GM19438 (cell line): ENCODE data around the gene EFHC1.

Experiments
- ATAC-seq: cut with Tn5 transposase; IDR thresholded peaks from one replicate; pipeline ENCODE4 v1.9.1; 2021; ENCODE audit warnings: low read depth; ENCODE audit not compliant: unreplicated experiment

EFHC1 gene

DNA sequence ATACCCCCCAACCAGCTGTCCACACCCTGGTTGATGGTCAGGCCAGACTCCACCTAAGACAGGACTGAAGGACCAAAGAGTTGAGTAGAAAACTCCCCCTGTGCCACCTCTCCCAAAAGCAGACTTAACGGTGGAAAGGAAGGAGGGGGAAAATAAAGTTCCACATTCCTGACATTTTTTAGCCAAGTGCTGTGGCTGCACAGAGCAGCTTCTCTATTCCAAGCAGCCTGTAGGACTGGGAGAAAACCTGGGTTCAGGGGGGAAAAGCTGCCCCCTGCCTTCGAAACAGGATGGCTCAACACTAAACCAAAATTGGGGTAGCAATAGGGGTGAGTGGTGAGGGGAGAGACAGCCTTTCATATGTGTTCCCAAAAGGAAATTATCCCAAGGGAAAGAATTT is 153.2 kb downstream of the EFHC1 start:
- ATAC-seq: no peak
